ENCODE data around the gene TTLL4. TPM values are rescaled to one million over a fixed set of nuclear protein-coding genes. Genes with fewer than 3 reads are reported as not detected.

The TTLL4 gene
- total RNA-seq, 2 experiments from 2014 or later: 33.7 to 46.6 TPM

DNA sequence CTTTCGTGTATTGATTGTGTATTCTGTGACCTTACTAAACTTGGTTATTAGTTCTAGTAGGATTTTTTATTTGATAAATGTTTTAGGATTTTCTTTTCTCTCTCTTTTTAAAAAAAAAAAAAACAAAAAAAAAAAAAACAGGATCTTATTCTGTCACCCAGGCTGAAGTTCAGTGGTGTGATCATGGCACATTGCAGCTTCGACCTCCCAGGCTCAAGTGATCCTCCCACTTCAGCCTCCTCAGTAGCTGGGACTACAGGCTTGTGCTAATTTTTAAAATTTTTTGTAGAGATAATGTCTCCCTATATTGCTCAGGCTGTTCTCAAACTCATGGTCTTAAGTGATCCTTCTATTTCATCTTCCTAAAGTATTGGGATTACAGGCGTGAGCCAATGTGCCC is 19.0 kb downstream of the TTLL4 start:
- intact Hi-C loops (cut with DNase I, micrococcal nuclease): no loop called here
- Mint-ChIP-seq H3K4me3 (no peak overlapping the region), H3K27me3 (no peaks in the 10 kb centered on the region), H3K4me1 (peaks cover 32% of the 10 kb centered on the region), H3K9me3 (ENCODE audit: low read depth) (peaks cover 7% of the 10 kb centered on the region), H3K27ac (no peak overlapping the region), H3K36me3 (ENCODE audit: low read depth) (peaks cover 36% of the 10 kb centered on the region)
- ChIA-PET POLR2A (no interaction called here), CTCF (interaction anchor here (0.6 to 4.8 kb wide), 5 partner anchors 43 to 123 kb away, joined by 3 to 40 read pairs (median 4); no protein-coding TSS in a partner anchor)
- ATAC-seq (no peak), DNase-seq (no peak)

DNA sequence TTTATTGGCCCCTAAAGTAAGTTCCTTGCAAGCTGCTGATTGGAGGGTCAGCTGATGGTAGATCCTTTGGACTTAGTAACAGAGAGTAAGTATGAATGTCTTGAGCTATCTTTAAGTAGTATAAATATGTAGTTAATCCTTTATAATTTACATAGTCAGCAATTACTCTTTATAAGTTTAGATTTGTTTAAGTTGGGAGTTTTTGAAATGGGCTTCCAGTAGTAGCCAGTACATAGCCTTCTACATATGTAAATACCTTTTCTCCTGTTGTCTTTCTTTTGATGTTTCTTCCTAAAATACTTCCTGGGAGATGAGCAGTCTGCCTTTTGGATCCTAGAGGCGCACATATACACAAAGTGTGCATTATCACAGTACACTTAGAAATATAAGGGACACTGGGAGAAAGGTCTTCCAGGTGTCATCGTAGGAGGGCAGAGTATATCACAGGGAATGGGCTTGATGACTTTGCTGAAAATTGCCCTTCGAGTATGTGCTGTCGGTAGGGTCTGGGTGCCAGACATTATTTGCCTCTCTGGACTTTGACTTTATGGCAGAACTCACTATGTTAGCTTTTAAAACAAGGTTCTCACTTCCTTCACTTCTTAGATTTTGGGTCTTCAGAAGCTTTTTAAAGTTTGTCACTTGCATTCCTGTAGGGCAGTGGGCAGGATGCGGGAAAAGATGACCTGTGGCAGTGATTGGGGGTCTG is 21.6 kb downstream of the TTLL4 start:
- no peak overlapping the region for H3K27ac Mint-ChIP-seq
- ATAC-seq: no peak
- H3K4me3 Mint-ChIP-seq: no peak overlapping the region
- H3K9me3 Mint-ChIP-seq (ENCODE audit: low read depth): peaks cover 2% of the 10 kb centered on the region
- H3K27me3 Mint-ChIP-seq: no peaks in the 10 kb centered on the region
- ChIA-PET CTCF (interaction anchor here (0.6 to 4.8 kb wide), 9 partner anchors 11 to 419 kb away, joined by 3 to 40 read pairs (median 4); partner anchors contain the start of gene TTLL4), POLR2A (no interaction called here)
- peaks cover 26% of the 10 kb centered on the region for H3K36me3 Mint-ChIP-seq (ENCODE audit: low read depth)
- intact Hi-C loops (cut with DNase I, micrococcal nuclease): no loop called here
- DNase-seq: no peak
- peaks cover 32% of the 10 kb centered on the region for H3K4me1 Mint-ChIP-seq

DNA sequence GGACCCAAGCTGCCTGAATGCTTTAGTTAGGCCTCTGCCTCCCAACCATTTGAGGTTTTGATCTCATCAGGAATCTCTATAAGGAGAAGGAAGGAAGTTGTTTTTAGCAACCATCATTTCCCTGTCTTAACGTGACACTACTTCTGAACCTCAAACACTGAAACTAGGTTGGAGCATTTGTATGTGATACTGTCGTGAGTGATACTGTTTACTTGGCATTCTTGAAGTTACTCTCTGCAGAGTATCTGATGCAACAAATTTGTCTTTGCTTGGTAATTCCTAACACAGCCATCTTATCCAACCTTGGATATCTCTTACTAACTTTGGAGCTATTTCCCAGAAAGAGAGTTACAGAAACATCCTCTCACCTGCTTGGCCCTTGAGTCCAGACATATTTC is 22.1 kb downstream of the TTLL4 start:
- ChIA-PET CTCF (interaction anchor here (1.3 to 4.8 kb wide), 4 partner anchors 22 to 247 kb away, joined by 3 to 40 read pairs (median 6); partner anchors contain the start of gene TTLL4), POLR2A (no interaction called here)

DNA sequence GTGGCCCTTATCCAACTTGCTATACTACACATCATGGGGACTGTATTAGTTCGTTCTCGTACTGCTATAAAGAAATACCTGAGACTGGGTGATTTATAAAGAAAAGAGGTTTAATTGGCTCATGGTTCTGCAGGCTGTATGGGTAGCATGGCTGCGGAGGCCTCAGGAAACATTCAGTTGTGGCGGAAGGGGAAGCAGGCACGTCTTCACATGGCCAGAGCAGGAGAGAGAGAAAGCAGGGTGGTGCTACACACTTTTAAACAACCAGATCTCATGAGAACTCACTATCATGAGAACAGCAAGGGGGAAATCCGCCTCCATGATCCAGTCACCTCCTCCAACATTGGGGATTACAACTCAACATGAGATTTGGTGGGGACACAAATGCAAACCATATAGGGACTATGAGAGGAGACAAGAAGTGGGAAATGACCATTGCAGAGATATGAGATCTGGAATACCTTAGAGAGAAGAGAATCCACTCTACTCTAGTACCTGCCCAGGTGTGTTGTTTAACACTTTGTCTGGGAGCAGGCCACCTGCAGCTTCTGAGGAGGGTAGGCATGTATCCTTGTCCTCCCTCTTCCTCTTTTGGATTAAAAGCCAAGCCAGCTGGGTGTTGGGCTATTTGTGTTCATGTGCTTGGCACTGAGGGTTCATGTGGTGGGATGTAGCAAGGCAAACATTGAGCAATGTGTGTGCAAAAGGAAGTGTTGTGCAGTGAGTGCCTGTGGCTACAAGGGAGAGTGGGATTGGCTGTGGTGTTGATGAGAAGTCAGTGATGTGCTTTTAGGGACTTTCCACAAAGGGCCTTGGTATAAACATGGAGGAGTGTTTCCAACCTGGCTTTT is 22.8 kb downstream of the TTLL4 start:
- DNase-seq (peak; percentile 55), ATAC-seq (peak; percentile 98)
- peak overlapping the region; percentile 63 for H3K27ac Mint-ChIP-seq
- H3K27me3 Mint-ChIP-seq: no peaks in the 10 kb centered on the region
- ChIA-PET CTCF (interaction anchor here (4.8 kb wide), 1 partner anchor 115 kb away, joined by 40 read pairs; no protein-coding TSS in a partner anchor), POLR2A (no interaction called here)
- intact Hi-C loops (cut with DNase I, micrococcal nuclease): no loop called here
- H3K4me3 Mint-ChIP-seq: no peak overlapping the region
- H3K9me3 Mint-ChIP-seq (ENCODE audit: low read depth): no peaks in the 10 kb centered on the region
- peaks cover 28% of the 10 kb centered on the region for H3K36me3 Mint-ChIP-seq (ENCODE audit: low read depth)
- H3K4me1 Mint-ChIP-seq: peaks cover 30% of the 10 kb centered on the region

More for the DNA sequence above, 22.1 kb downstream of the TTLL4 start:
- H3K27me3 Mint-ChIP-seq: no peaks in the 10 kb centered on the region
- peaks cover 31% of the 10 kb centered on the region for H3K4me1 Mint-ChIP-seq
- H3K27ac Mint-ChIP-seq: peak overlapping the region; percentile 63
- peaks cover 1% of the 10 kb centered on the region for H3K9me3 Mint-ChIP-seq (ENCODE audit: low read depth)
- peaks cover 25% of the 10 kb centered on the region for H3K36me3 Mint-ChIP-seq (ENCODE audit: low read depth)
- intact Hi-C loops (cut with DNase I, micrococcal nuclease): no loop called here
- ATAC-seq (peak; percentile 24), DNase-seq (no peak)
- no peak overlapping the region for H3K4me3 Mint-ChIP-seq

DNA sequence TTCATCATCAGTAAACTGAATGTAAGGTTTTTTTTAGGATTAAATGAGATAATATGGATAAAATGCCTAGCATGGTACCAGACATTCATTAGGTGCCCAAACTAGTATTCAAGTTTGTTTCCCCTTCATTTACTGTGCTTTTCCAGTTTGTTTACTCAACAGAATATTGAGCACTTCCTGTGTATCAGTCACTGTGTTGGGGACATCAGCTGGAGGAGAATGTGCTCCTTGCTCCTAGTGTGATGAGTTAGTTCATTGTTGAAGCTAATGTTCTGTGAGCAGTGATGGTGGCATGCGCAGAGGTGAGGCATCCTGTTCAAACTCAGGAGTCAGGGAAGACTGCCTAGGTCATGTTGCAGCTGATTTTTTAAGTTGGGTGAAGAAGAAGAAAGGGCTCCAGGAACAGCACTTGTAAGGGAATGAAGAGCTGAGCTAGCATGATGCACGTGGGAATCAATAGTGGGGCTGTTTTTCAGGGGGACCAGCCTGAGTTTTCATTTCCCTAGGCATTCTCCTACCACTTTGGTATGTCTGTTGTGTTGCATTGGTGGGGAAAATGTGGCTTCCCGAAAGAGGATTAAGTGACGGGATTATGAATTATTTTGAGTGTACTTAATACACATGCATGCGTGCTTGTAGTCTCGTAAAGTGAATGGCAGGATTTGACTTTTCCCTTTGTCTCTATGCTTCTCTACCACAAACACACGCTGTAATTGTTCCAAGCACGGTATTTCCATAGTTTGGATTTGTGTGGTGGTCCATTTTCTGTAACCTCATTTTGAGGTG is 23.7 kb downstream of the TTLL4 start:
- H3K4me1 Mint-ChIP-seq: peaks cover 30% of the 10 kb centered on the region
- POLR2A ChIA-PET: no interaction called here
- peaks cover 27% of the 10 kb centered on the region for H3K36me3 Mint-ChIP-seq (ENCODE audit: low read depth)

DNA sequence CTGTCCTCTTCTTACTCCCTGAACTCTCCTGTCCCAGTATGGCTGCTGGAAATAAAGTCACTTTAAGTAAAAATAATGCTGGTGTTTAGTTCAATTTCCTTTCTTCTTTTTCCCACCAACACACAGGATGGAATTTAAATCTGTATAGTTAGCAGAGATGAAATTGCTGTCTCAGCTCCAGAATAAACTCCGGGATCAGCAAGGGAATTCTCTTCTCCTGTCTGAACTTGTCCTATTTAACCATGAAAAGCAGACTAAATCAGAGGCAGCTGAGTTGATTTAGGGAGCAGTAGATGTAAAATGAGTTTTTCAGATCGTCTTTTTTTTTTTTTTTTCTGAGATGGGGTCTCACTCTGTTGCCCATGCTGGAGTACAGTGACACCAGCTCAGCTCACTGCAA is 25.9 kb downstream of the TTLL4 start:
- H3K4me1 Mint-ChIP-seq: peaks cover 27% of the 10 kb centered on the region
- CTCF ChIA-PET: interaction anchor here (0.6 to 1.6 kb wide), 4 partner anchors 9 to 378 kb away, joined by 3 to 6 read pairs (median 3); no protein-coding TSS in a partner anchor

More for the DNA sequence above, 23.7 kb downstream of the TTLL4 start:
- ATAC-seq: no peak
- H3K27ac Mint-ChIP-seq: no peak overlapping the region
- H3K27me3 Mint-ChIP-seq: no peaks in the 10 kb centered on the region
- no peaks in the 10 kb centered on the region for H3K9me3 Mint-ChIP-seq (ENCODE audit: low read depth)
- no peak for DNase-seq
- H3K4me3 Mint-ChIP-seq: no peak overlapping the region
- CTCF ChIA-PET: no interaction called here
- intact Hi-C loops (cut with DNase I, micrococcal nuclease): no loop called here

DNA sequence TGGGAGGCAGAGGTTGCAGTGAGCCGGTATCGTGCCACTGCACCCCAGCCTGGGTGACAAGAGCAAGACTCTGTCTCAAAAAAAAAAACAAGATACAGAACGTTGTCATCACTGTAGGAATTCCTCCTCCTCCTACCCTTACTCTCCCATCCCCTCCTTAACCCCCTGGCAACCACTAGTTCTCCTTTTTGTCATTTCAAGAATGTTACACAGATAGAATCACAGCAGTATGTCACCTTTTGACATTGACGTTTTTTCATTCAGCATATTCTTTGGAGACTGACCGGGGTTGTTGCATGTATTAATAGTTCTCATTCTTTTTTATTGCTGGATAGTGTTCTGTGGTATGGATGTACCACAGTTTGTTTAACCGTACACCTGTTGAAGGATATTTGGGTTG is 32.4 kb downstream of the TTLL4 start:
- ATAC-seq: peak; percentile 75
- no peak for DNase-seq
- H3K27me3 Mint-ChIP-seq: no peaks in the 10 kb centered on the region
- POLR2A ChIA-PET: interaction anchor here (0.7 kb wide), 1 partner anchor 11 kb away, joined by 3 read pairs; no protein-coding TSS in a partner anchor
- intact Hi-C loops (cut with DNase I, micrococcal nuclease): no loop called here
- H3K4me1 Mint-ChIP-seq: peaks cover 26% of the 10 kb centered on the region
- H3K27ac Mint-ChIP-seq: no peak overlapping the region
- H3K36me3 Mint-ChIP-seq (ENCODE audit: low read depth): peaks cover 65% of the 10 kb centered on the region
- H3K4me3 Mint-ChIP-seq: no peak overlapping the region
- CTCF ChIA-PET: interaction anchor here (1.0 kb wide), 1 partner anchor 12 kb away, joined by 3 read pairs; no protein-coding TSS in a partner anchor
- no peaks in the 10 kb centered on the region for H3K9me3 Mint-ChIP-seq (ENCODE audit: low read depth)

More for the DNA sequence above, 25.9 kb downstream of the TTLL4 start:
- Mint-ChIP-seq H3K9me3 (ENCODE audit: low read depth) (no peaks in the 10 kb centered on the region), H3K36me3 (ENCODE audit: low read depth) (peaks cover 35% of the 10 kb centered on the region), H3K4me3 (no peak overlapping the region), H3K27ac (no peak overlapping the region), H3K27me3 (no peaks in the 10 kb centered on the region)
- no peak for DNase-seq
- intact Hi-C loops (cut with DNase I, micrococcal nuclease): no loop called here
- POLR2A ChIA-PET: interaction anchor here (0.6 to 0.7 kb wide), 2 partner anchors 160 to 173 kb away, joined by 3 read pairs; no protein-coding TSS in a partner anchor
- no peak for ATAC-seq

DNA sequence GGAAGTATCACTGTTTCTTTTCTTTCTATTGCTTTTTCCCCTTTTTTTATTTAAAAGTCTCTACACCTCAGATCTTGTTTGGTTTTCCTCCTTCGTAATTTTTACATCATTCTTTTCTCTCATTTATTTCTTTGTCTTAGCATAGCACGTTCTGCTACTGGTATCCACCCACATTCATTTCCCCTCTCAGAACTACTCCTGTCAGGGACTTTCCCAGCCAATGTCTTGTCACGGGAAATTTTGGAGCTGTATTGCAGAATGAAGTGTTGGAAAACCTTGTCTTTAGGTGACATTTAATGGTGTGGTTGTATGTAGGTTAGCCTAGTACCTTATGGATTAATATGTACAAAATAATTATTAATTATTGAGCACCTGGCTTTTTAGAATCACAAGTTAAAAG is 34.0 kb downstream of the TTLL4 start:
- CTCF ChIA-PET: no interaction called here
- POLR2A ChIA-PET: no interaction called here
- Mint-ChIP-seq H3K27ac (peak overlapping the region; percentile 67), H3K27me3 (no peaks in the 10 kb centered on the region), H3K4me1 (peaks cover 26% of the 10 kb centered on the region), H3K36me3 (ENCODE audit: low read depth) (peaks cover 62% of the 10 kb centered on the region), H3K4me3 (no peak overlapping the region), H3K9me3 (ENCODE audit: low read depth) (no peaks in the 10 kb centered on the region)
- ATAC-seq (peak; percentile 78), DNase-seq (no peak)
- intact Hi-C loops (cut with DNase I, micrococcal nuclease): no loop called here

DNA sequence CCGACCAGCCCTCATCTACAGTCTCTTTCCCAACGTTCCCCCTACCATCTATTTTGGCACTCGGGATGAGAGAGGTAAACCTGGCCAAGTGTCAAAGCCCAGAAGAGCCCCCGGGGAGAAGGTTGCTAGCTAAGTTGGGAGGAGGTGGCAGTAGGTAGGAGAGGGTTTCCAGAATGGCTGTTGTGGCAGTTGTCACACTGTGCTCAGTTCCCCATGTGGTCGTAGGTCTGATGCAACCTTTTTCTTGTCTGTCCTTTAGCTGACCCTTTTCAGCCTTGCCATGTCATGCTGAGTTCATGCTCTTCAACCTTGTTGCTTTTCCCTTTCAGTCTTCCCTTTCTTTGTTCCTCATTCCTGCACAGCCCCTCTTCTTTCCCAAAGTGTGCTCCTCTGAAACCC is 34.5 kb downstream of the TTLL4 start:
- H3K27ac Mint-ChIP-seq: peak overlapping the region; percentile 13

DNA sequence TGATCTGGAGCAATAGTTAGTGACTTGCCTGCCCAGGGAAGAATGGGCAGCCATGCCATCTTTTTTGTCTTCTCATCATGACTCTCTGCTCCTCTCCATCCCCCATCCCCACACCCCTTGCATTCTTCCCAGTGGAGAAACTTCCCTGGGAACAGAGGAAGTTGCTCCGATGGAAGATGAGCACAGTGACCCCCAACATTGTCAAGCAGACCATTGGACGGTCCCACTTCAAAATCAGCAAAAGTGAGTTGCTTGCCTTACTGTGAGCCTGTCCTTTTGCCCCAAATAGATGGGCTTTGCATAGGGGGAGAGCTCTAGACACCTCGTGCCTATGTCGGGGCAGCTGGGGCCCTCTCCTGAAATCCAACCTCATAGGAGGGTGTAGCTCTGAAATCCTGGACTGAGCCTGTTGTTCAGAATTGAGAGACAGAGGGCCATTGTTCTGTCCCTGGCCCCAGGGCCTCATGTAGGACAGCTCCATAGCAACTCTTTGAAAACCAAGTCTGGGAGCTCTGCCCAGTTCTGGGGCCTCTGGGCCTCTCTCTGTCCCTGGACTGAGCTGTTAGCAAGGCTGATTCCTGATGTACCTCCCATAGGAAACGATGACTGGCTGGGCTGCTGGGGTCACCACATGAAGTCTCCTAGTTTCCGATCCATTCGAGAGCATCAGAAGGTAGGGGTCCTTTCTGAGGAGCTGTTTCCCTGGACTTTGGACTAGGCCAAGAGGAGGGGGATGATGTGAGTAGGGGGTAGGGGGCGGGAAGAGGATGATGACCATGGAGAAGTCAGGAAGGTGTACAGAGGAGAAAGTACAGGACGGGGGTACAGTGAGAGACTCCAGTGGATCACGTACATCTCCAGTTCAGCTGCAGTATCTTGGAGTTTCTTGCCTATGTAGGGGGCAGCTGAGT is 35.2 kb downstream of the TTLL4 start:
- Mint-ChIP-seq H3K4me1 (peaks cover 26% of the 10 kb centered on the region), H3K36me3 (ENCODE audit: low read depth) (peaks cover 57% of the 10 kb centered on the region), H3K9me3 (ENCODE audit: low read depth) (no peaks in the 10 kb centered on the region), H3K27me3 (no peaks in the 10 kb centered on the region), H3K4me3 (no peak overlapping the region), H3K27ac (peak overlapping the region; percentile 13)
- intact Hi-C loops (cut with DNase I, micrococcal nuclease): no loop called here
- ATAC-seq (no peak), DNase-seq (no peak)
- ChIA-PET CTCF (interaction anchor here (0.9 to 1.6 kb wide), 4 partner anchors 58 to 234 kb away, joined by 3 to 6 read pairs (median 4); no protein-coding TSS in a partner anchor), POLR2A (no interaction called here)

More for the DNA sequence above, 34.5 kb downstream of the TTLL4 start:
- no peak overlapping the region for H3K4me3 Mint-ChIP-seq
- ChIA-PET POLR2A (no interaction called here), CTCF (interaction anchor here (0.9 to 1.6 kb wide), 2 partner anchors 58 to 107 kb away, joined by 3 to 6 read pairs; no protein-coding TSS in a partner anchor)
- ATAC-seq (peak; percentile 43), DNase-seq (no peak)
- H3K36me3 Mint-ChIP-seq (ENCODE audit: low read depth): peaks cover 59% of the 10 kb centered on the region
- no peaks in the 10 kb centered on the region for H3K27me3 Mint-ChIP-seq
- H3K9me3 Mint-ChIP-seq (ENCODE audit: low read depth): no peaks in the 10 kb centered on the region
- H3K4me1 Mint-ChIP-seq: peaks cover 26% of the 10 kb centered on the region
- intact Hi-C loops (cut with DNase I, micrococcal nuclease): no loop called here
